Esophagus squamous epithelium (tissue), 4 donors: ENCODE data around the gene CIT.

Experiments used
- POLR2A ChIP-seq, 4 donors: fragments of 450-650 bp; IDR thresholded peaks; one replicate each; pipeline ENCODE4 v1.6.1; 2017; ENCODE audit warnings: antibody characterized with exemption in 4 of 4, mild to moderate bottlenecking in 4 of 4, moderate library complexity in 3 of 4
- TF ChIP-seq, protein P1 (sequence below), 6 experiments: fragments of 450-650 bp in 4 of 6; fragments of 200-600 bp in 2 of 6; sonication (generic) in 2 of 6; IDR thresholded peaks; one replicate each; pipeline ENCODE4 v1.5.1; 2016 to 2019; ENCODE audit warnings: antibody characterized with exemption in 6 of 6, mild to moderate bottlenecking in 4 of 6, moderate library complexity in 4 of 6

- TF ChIP-seq, protein P1, sequence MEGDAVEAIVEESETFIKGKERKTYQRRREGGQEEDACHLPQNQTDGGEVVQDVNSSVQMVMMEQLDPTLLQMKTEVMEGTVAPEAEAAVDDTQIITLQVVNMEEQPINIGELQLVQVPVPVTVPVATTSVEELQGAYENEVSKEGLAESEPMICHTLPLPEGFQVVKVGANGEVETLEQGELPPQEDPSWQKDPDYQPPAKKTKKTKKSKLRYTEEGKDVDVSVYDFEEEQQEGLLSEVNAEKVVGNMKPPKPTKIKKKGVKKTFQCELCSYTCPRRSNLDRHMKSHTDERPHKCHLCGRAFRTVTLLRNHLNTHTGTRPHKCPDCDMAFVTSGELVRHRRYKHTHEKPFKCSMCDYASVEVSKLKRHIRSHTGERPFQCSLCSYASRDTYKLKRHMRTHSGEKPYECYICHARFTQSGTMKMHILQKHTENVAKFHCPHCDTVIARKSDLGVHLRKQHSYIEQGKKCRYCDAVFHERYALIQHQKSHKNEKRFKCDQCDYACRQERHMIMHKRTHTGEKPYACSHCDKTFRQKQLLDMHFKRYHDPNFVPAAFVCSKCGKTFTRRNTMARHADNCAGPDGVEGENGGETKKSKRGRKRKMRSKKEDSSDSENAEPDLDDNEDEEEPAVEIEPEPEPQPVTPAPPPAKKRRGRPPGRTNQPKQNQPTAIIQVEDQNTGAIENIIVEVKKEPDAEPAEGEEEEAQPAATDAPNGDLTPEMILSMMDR (IDR thresholded peaks at IDR 0.05) = no peak
- no peak for TF ChIP-seq POLR2A (IDR thresholded peaks at IDR 0.05)
Observed at GRCh38 chr12:119836781-119837180, 40.3 kb downstream of the CIT start.
